Skeletal muscle tissue (tissue), 4 donors: Measurements from ENCODE around the gene MAP4K4. TPM values are rescaled to one million over a fixed set of nuclear protein-coding genes. Genes with fewer than 3 reads are reported as not detected.

Experiments used
- H3K27ac ChIP-seq: one replicate; pipeline ENCODE4 v1.7.0; 2013; ENCODE audit warnings: mild to moderate bottlenecking, low read depth, low read length, inconsistent platforms
- H3K27me3 ChIP-seq, 3 donors: one replicate each; pipeline ENCODE4 v1.7.0; 2013; ENCODE audit warnings: low read length in 3 of 3; ENCODE audit not compliant: control insufficient read depth in 3 of 3, insufficient read depth in 3 of 3
- H3K36me3 ChIP-seq, 3 donors: one replicate each; pipeline ENCODE4 v1.7.0; 2013; ENCODE audit warnings: low read length in 3 of 3; ENCODE audit not compliant: control insufficient read depth in 3 of 3, insufficient read depth in 3 of 3
- H3K4me1 ChIP-seq, 3 donors: one replicate each; pipeline ENCODE4 v1.7.0; 2013; ENCODE audit warnings: low read length in 3 of 3, mild to moderate bottlenecking in 3 of 3; ENCODE audit not compliant: control insufficient read depth in 3 of 3, insufficient read depth in 3 of 3
- H3K4me3 ChIP-seq, 3 donors: one replicate each; pipeline ENCODE4 v1.7.0; 2013; ENCODE audit warnings: low read length in 3 of 3
- H3K9ac ChIP-seq, 3 donors: one replicate each; pipeline ENCODE4 v1.7.0; 2013; ENCODE audit warnings: low read length in 3 of 3, mild to moderate bottlenecking in 3 of 3, moderate library complexity in 2 of 3, low read depth in 1 of 3
- H3K9me3 ChIP-seq, 3 donors: one replicate each; pipeline ENCODE4 v1.7.0; 2013; ENCODE audit warnings: low read length in 3 of 3; ENCODE audit not compliant: control insufficient read depth in 3 of 3
- total RNA-seq: library from RNA; depleted of rRNA; stranded (reverse); fragments of >200 nt; gene quantifications from one replicate; pipeline ENCODE4 v1.2.3, GENCODE V29; 2014
- donor health status: Osteomylitis.

Gene MAP4K4
- total RNA-seq, 1 donor from 2014 or later, result 77.2 TPM

DNA sequence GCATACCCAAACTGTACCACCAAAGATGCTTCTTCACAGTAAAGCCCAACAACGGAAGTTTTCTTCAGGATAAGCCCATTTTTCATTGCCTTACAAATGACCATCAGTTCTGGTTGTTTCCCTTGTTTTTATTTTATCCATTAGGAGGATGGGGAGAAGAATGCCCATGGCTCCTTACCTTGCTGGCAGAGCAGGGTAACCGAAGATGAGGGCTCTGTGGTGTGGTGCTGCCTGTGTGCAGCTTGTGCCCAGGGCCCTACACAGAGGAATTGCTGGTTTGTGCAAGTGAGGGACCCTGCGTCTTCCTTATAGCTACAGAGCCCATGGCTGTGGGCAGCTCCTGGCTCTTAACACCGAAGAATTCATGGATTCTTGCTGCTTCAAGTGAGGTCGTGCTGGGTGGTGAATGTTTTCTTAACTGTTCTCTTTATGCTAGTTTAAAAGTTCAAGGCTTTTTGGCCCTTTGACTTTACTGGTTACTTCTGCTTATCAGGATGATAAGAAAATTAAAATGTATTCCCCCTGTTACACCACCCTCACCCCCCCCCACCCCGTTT is 110.6 kb downstream of the MAP4K4 start:
- Histone ChIP-seq H3K9ac (no peak overlapping the region), H3K4me3 (no peak overlapping the region), H3K36me3 (no peaks in the 10 kb centered on the region), H3K27me3 (no peaks in the 10 kb centered on the region), H3K4me1 (peaks cover 16 to 19% (median 18%) of the 10 kb centered on the region in 3 donors), H3K27ac (no peak overlapping the region), H3K9me3 (no peaks in the 10 kb centered on the region)

DNA sequence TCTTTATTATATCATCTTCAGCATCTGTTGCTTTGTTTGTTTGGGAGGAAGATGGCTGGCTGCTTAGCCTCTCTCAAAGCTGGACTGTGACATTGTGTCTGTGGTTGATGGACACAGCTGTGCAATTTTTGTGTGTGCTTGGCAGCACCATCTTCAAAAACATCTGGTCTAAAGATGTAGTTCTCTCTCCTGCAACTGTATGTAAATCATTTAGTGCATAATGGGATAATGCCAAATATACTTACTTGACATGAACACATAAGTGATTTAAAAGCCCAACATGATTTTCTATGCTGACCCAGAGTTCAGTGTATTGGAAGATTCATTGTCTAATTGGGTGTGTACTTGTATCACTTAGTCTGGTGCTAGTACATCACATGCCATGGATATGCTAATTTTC is 112.2 kb downstream of the MAP4K4 start:
- Histone ChIP-seq H3K27me3 (no peaks in the 10 kb centered on the region), H3K9ac (no peak overlapping the region), H3K27ac (no peak overlapping the region), H3K36me3 (no peaks in the 10 kb centered on the region), H3K4me1 (peaks cover 16 to 19% (median 18%) of the 10 kb centered on the region in 3 donors), H3K4me3 (no peak overlapping the region), H3K9me3 (no peaks in the 10 kb centered on the region)

DNA sequence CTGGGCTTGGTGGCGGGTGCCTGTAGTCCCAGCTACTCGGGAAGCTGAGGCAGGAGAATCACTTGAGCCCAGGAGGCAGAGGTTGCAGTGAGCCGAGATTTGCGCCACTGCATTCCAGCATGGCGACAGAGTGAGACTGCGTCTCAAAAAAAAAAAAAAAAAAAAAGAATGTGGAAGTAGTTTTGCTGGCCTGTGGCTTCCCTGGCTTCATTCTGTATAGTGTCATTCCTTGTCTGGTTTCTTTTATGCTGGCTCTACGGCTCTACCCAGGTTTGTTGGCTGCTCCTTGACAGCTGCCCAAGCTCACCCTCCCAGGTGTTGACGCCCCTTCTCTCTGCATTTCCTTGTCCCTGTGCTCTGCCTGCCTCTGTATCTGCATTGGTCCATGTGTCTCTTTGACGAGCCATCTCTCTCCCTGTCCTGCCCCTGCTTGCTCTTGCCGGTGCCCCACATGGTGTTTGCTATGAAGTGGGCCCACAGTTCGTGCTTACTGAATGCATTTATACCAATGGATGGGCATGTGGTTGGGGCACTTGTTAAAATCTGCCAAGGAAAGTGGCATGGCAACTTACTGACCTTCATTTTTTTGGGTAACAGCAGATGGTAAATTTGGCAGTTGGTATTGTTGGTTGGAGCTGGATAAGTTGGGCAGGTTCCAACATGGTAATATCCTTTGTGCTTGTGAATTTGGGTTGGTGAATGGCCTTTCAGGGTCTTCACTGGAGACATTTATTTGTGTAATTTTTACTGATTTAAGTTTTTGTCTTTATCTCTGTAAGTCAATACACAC is 113.9 kb downstream of the MAP4K4 start:
- Histone ChIP-seq H3K4me3 (no peak overlapping the region), H3K9me3 (no peaks in the 10 kb centered on the region), H3K9ac (no peak overlapping the region), H3K4me1 (peaks cover 15 to 18% (median 16%) of the 10 kb centered on the region in 3 donors), H3K27ac (no peak overlapping the region), H3K27me3 (no peaks in the 10 kb centered on the region), H3K36me3 (no peaks in the 10 kb centered on the region)

DNA sequence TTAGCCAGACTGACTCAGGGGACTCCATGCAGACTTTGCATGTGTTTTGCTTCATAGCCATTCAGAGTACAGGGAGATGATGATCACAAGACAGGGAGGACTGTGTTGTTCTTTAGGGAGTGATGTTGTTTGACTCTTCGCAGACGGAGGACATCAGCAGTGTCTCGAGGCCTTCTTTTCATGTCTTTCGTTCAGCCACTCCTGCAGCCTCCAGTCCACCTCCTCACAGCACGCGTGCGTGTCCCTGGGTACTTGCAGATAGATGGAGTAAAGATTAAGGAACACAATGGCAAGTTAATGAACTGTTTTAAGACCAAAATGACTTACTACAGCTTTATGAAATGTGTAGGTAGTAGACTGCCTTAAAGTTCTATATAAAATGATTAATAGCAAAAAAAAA is 114.7 kb downstream of the MAP4K4 start:
- Histone ChIP-seq H3K27me3 (no peaks in the 10 kb centered on the region), H3K4me3 (no peak overlapping the region), H3K9ac (no peak overlapping the region), H3K36me3 (no peaks in the 10 kb centered on the region), H3K9me3 (no peaks in the 10 kb centered on the region), H3K4me1 (peaks cover 16 to 22% (median 17%) of the 10 kb centered on the region in 3 donors), H3K27ac (no peak overlapping the region)

DNA sequence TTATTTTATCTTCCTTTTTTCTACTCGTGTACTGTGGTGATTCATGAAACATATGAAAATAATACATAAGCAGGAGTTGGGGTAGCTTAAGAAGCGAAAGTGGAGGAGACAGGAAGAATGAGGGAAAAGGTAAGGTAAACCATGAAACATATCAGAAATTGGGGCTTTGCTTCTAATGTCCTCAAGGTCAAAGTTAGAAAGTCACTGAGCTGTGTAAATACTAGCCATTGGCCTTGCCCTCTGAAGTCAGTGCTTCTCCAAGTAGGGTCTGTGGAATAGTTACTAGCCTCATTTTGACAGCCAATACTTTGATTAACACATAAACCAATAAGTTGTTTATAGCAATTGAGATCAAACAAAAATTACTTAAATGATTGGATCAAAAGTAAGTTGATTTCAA is 117.2 kb downstream of the MAP4K4 start:
- H3K9me3 ChIP-seq, result no peaks in the 10 kb centered on the region
- no peak overlapping the region for H3K27ac ChIP-seq
- H3K4me1 ChIP-seq, result peaks cover 31 to 36% (median 32%) of the 10 kb centered on the region in 3 donors
- H3K4me3 ChIP-seq, result no peak overlapping the region
- no peaks in the 10 kb centered on the region for H3K36me3 ChIP-seq
- no peaks in the 10 kb centered on the region for H3K27me3 ChIP-seq
- H3K9ac ChIP-seq, result no peak overlapping the region

DNA sequence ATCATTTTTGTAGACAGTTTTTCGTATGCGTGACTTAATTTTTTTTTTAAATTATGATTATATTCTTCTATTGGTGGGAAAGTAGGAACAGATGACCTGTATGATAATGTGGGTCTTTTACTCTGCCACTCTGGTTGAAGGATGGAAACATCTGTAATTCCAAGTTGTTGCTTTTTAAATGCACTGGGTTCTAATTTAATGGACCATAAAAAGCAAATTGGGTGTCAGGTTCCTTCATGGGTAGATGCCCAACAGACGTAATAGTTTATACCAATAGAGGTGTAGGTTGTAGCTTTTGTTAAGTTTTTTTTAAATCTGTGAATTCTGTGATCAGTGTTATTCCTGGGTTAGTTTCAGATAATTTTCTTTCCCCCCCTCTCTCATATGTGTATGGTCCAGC is 117.6 kb downstream of the MAP4K4 start:
- H3K9me3 ChIP-seq, result no peaks in the 10 kb centered on the region
- no peak overlapping the region for H3K4me3 ChIP-seq
- H3K4me1 ChIP-seq, result peaks cover 31 to 36% (median 32%) of the 10 kb centered on the region in 3 donors
- H3K36me3 ChIP-seq, result no peaks in the 10 kb centered on the region
- no peak overlapping the region for H3K9ac ChIP-seq
- no peak overlapping the region for H3K27ac ChIP-seq
- no peaks in the 10 kb centered on the region for H3K27me3 ChIP-seq

DNA sequence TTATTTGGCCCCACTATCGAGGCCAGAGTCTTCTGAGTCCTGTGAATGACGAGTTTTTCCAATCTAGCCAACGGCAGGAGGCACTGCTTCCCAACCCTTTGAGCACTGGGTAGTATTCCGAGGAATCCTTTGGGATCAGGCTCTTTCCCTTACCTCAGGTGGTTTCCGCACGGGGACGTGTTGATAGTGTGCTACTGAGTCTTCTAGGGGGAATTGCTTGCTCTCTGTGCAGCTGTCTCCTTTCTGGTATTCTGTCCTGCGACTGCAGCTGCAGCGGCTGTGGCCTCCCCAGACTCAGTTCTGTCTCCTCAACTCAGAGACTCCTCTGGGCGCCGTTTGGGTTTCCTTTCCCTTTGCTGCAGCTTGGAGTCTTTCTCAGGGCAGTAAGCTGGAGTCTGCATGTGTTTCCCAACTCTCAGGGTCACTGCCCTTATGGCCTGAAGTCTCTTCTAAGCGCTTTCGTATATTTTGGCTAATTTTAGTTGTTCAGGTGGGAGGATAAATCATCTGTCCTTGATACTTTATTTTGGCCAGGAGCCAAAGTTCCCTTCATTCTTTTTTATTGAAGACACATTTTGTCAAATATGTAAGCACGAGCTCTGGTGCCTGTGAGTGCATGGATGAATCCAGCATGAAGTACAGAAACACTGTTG is 118.4 kb downstream of the MAP4K4 start:
- Histone ChIP-seq H3K4me1 (peaks cover 32 to 40% (median 35%) of the 10 kb centered on the region in 3 donors), H3K27ac (no peak overlapping the region), H3K4me3 (peak overlapping the region in 1 of 3 donors; percentile 2), H3K27me3 (no peaks in the 10 kb centered on the region), H3K9ac (no peak overlapping the region), H3K36me3 (no peaks in the 10 kb centered on the region), H3K9me3 (no peaks in the 10 kb centered on the region)

DNA sequence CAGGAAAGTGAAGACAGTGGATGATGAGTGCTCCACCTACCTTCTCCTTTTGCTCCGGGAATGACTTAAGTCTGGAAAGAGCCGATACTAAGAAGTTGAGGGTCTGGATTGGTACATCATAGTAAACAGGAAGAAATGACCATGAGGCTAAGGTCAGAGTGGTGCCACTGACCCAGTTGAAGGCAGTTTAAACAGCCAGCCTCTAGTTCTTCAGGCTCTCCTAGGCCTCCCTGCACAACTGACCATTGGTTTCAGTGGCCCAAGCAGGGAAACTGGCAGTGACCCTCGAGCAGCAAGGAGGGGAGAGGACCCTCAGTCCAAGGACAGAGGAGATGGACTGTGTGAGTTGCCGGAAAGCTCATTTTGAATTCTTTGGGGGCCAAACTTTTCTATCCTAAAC is 119.1 kb downstream of the MAP4K4 start:
- peaks cover 28 to 36% (median 35%) of the 10 kb centered on the region in 3 donors for H3K4me1 ChIP-seq
- H3K27me3 ChIP-seq, result no peaks in the 10 kb centered on the region
- no peaks in the 10 kb centered on the region for H3K9me3 ChIP-seq
- H3K27ac ChIP-seq, result peak overlapping the region; percentile 13
- no peak overlapping the region for H3K4me3 ChIP-seq
- no peaks in the 10 kb centered on the region for H3K36me3 ChIP-seq
- H3K9ac ChIP-seq, result no peak overlapping the region

DNA sequence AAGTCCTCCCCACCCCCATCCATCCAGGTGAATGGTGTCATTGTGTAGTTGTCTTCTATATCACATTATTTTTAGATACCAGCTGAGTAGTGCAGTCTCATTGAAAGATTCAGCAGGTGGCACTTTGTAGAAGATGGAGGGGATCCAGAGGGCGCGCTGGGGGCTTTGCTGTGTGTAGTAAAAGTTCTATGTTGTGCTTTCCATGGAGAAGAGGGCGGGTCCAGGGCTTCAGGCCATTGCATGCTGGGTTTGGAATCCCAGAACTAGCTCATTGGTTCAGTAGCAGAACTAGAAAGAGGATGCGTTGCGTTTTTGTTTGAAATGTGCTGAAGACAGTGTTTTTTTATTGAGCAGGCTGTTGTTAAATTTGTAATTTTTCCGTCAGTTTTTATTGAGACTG is 120.0 kb downstream of the MAP4K4 start:
- Histone ChIP-seq H3K36me3 (no peaks in the 10 kb centered on the region), H3K27me3 (no peaks in the 10 kb centered on the region), H3K4me1 (peaks cover 28 to 35% (median 34%) of the 10 kb centered on the region in 3 donors), H3K9me3 (no peaks in the 10 kb centered on the region), H3K4me3 (no peak overlapping the region), H3K9ac (no peak overlapping the region), H3K27ac (no peak overlapping the region)
